HepG2 (cell line): ENCODE results near the gene SKP2. TPM values are rescaled to one million over a fixed set of nuclear protein-coding genes. Genes with fewer than 3 reads are reported as not detected.
A peak's percentile ranks its signal among the peaks of the same experiment; 100 is the strongest.

Experiments used
- ATAC-seq: fragments of 200-7000 bp; cut with Tn5 transposase; 3 replicates; pipeline ENCODE4 v1.9.1; 2020; ENCODE audit warnings: mild to moderate bottlenecking, moderate library complexity
- BruUV-seq: library from RNA; stranded (reverse); fragments of 400-500 nt; replicated peaks from 2 replicates; lab custom pipeline; 2021; lab: Mats Ljungman, UMichigan
- CTCF ChIA-PET: fragments of 300-600 bp; formaldehyde crosslinking; extraction: SDS; loops from one replicate; lab custom pipeline; 2021; ENCODE audit warnings: low total read pairs, inconsistent platforms, low intra/inter-chr PET ratio; lab: Yijun Ruan, JAX
- POLR2A ChIA-PET: fragments of 350-600 bp; sonication (Branson Sonifier 250); formaldehyde crosslinking; loops from one replicate; lab custom pipeline; 2020; ENCODE audit warnings: antibody characterized with exemption, inconsistent platforms; lab: Yijun Ruan, JAX
- DNase-seq: peaks from one replicate; pipeline ENCODE4 v3.0.0-alpha.2; 2015; ENCODE audit warnings: low spot score
- FAIRE-seq: peaks from 3 replicates; lab custom pipeline; 2011; peaks lifted over from hg19 to GRCh38; lab: Jason Lieb, UNC
- H2AFZ ChIP-seq: one replicate; pipeline ENCODE4 v1.6.1; 2011; ENCODE audit warnings: low read length, inconsistent platforms
- H3K27ac ChIP-seq: fragments of 300-600 bp; 3 replicates; pipeline ENCODE4 v1.8.0; 2011; ENCODE audit warnings: mixed run types, mild to moderate bottlenecking, mixed read lengths, low read length, inconsistent platforms; ENCODE audit not compliant: insufficient read depth; ENCODE audit errors: extremely low read length
- H3K27me3 ChIP-seq, 2 experiments: fragments of 200-600 bp in 1 of 2; 2 replicates in 1 of 2; 3 replicates in 1 of 2; pipeline versions ENCODE4 v1.6.0 to v1.8.0; 2011; ENCODE audit warnings: low read length in 2 of 2, mild to moderate bottlenecking in 2 of 2, moderate library complexity in 2 of 2, inconsistent platforms in 1 of 2; ENCODE audit not compliant: insufficient read depth in 2 of 2, control insufficient read depth in 1 of 2
- H3K36me3 ChIP-seq, 2 experiments: fragments of 200-600 bp in 1 of 2; replicated peaks in 1 of 2; 2 replicates in 1 of 2; 3 replicates in 1 of 2; pipeline versions ENCODE4 v1.5.1 to v1.8.0; 2011; ENCODE audit warnings: low read length in 2 of 2, inconsistent platforms in 1 of 2; ENCODE audit not compliant: insufficient read depth in 2 of 2, control insufficient read depth in 1 of 2
- H3K4me1 ChIP-seq: 2 replicates; pipeline ENCODE4 v1.5.1; 2012; ENCODE audit warnings: low read length, inconsistent platforms; ENCODE audit not compliant: insufficient read depth
- H3K4me2 ChIP-seq: 2 replicates; pipeline ENCODE4 v1.6.0; 2011; ENCODE audit warnings: low read depth, low read length, inconsistent platforms
- H3K4me3 ChIP-seq, 3 experiments: fragments of 200-600 bp in 1 of 3; sonication (generic), shearing (Covaris generic) in 1 of 3; replicated peaks in 1 of 3; 2 replicates each; pipeline ENCODE4 v1.5.1; 2011 to 2016; ENCODE audit warnings: low read length in 3 of 3, inconsistent platforms in 2 of 3, low read depth in 2 of 3, mild to moderate bottlenecking in 2 of 3, control low read depth in 1 of 3, mixed read lengths in 1 of 3; ENCODE audit not compliant: insufficient read depth in 1 of 3
- H3K79me2 ChIP-seq: one replicate; pipeline ENCODE4 v1.6.1; 2011; ENCODE audit warnings: low read length, inconsistent platforms; ENCODE audit not compliant: insufficient read depth
- H3K9ac ChIP-seq: 2 replicates; pipeline ENCODE4 v1.6.0; 2011; ENCODE audit warnings: mild to moderate bottlenecking, low read depth, low read length, inconsistent platforms; ENCODE audit not compliant: insufficient read depth
- H3K9me3 ChIP-seq: 2 replicates; pipeline ENCODE4 v1.5.1; 2012; ENCODE audit warnings: mild to moderate bottlenecking, low read length
- H4K20me1 ChIP-seq: 2 replicates; pipeline ENCODE4 v1.6.0; 2011; ENCODE audit warnings: inconsistent platforms, mild to moderate bottlenecking, low read length, moderate library complexity; ENCODE audit not compliant: insufficient read depth
- AHDC1 ChIP-seq: sonication (generic); formaldehyde crosslinking; IDR thresholded peaks from 2 replicates; pipeline ENCODE4 v1.5.1; 2020; ENCODE audit warnings: mild to moderate bottlenecking, missing genetic modification reagents, borderline replicate concordance
- ASH2L ChIP-seq: fragments of 300-600, 200-600 bp; sonication (generic); IDR thresholded peaks from 2 replicates; pipeline ENCODE4 v1.7.0; 2017; ENCODE audit warnings: low read depth, mild to moderate bottlenecking, moderate library complexity, mixed read lengths, low read length; ENCODE audit not compliant: insufficient read length
- FOXA1 ChIP-seq, 2 experiments: fragments of 450-650 bp in 1 of 2; sonication (generic) in 1 of 2; formaldehyde crosslinking in 1 of 2; IDR thresholded peaks; 2 replicates each; pipeline versions ENCODE4 v1.4.0 to v1.6.1; 2016 to 2020; ENCODE audit warnings: missing genetic modification reagents in 1 of 2
- FOXO1 ChIP-seq: sonication (generic); formaldehyde crosslinking; IDR thresholded peaks from 2 replicates; pipeline ENCODE4 v1.4.0; 2020; ENCODE audit warnings: missing genetic modification reagents
- GATAD1 ChIP-seq: IDR thresholded peaks from 2 replicates; pipeline ENCODE4 v1.6.1; 2016; ENCODE audit warnings: missing genetic modification reagents, missing compliant biosample characterization
- HDAC1 ChIP-seq: sonication (generic); formaldehyde crosslinking; IDR thresholded peaks from 2 replicates; pipeline ENCODE4 v1.5.1; 2020; ENCODE audit warnings: mild to moderate bottlenecking, missing genetic modification reagents
- KDM5B ChIP-seq: sonication (generic); formaldehyde crosslinking; IDR thresholded peaks from 2 replicates; pipeline ENCODE4 v1.4.0; 2020; ENCODE audit warnings: missing genetic modification reagents, mild to moderate bottlenecking, borderline replicate concordance
- NFIC ChIP-seq: IDR thresholded peaks from 2 replicates; pipeline ENCODE4 v1.6.1; 2012; ENCODE audit warnings: mild to moderate bottlenecking, low read length, inconsistent platforms
- NFKBIZ ChIP-seq: IDR thresholded peaks from 2 replicates; pipeline ENCODE4 v1.6.1; 2018; ENCODE audit warnings: missing genetic modification reagents, missing compliant biosample characterization
- PATZ1 ChIP-seq: sonication (generic); formaldehyde crosslinking; IDR thresholded peaks from 2 replicates; pipeline ENCODE4 v1.4.0; 2020; ENCODE audit warnings: missing genetic modification reagents
- RCOR2 ChIP-seq: IDR thresholded peaks from 2 replicates; pipeline ENCODE4 v1.6.1; 2016; ENCODE audit warnings: missing biosample characterization, missing genetic modification reagents
- THAP11 ChIP-seq: IDR thresholded peaks from 2 replicates; pipeline ENCODE4 v1.6.1; 2016; ENCODE audit warnings: missing biosample characterization, missing genetic modification reagents
- ZNF124 ChIP-seq: sonication (generic); formaldehyde crosslinking; IDR thresholded peaks from 2 replicates; pipeline ENCODE4 v1.4.0; 2020; ENCODE audit warnings: missing genetic modification reagents
- ZNF460 ChIP-seq: sonication (generic); formaldehyde crosslinking; IDR thresholded peaks from 2 replicates; pipeline ENCODE4 v1.5.1; 2020; ENCODE audit warnings: missing genetic modification reagents, mild to moderate bottlenecking, borderline replicate concordance
- ZNF816 ChIP-seq: sonication (generic); formaldehyde crosslinking; IDR thresholded peaks from 2 replicates; pipeline ENCODE4 v1.8.0; 2022; ENCODE audit warnings: missing genetic modification reagents, mild to moderate bottlenecking, borderline replicate concordance
- ZNF850 ChIP-seq: sonication (generic); formaldehyde crosslinking; conservative IDR thresholded peaks from 2 replicates; pipeline ENCODE4 v1.9.0; 2021; ENCODE audit warnings: mild to moderate bottlenecking, missing genetic modification reagents
- WGBS: methylation state at CpG from one replicate; pipeline ENCODE4 v1.1.6; 2017; ENCODE audit warnings: low lambda C conversion rate; 5-methylcytosine and 5-hydroxymethylcytosine counted together
- in situ Hi-C: cut with HindIII; loops from 2 replicates; pipeline ENCODE4 v1.10.0; 2017; ENCODE audit warnings: low pct_unique_long_range_greater_than_20kb; ENCODE audit not compliant: extremely low pct_ligation_motif_present
- intact Hi-C: fragments of 100-400 bp; cut with micrococcal nuclease; formaldehyde crosslinking; loops from one replicate; pipeline ENCODE4 v1.10.0; 2022; ENCODE audit not compliant: unreplicated experiment
- polyA plus RNA-seq, 8 experiments: library from polyadenylated mRNA; depleted of rRNA in 3 of 8; stranded (reverse) in 7 of 8; unstranded in 1 of 8; fragments of >200 nt; fragmentation: Illumina TruSeq in 4 of 8; extraction: Trizol in 4 of 8; gene quantifications; 2 replicates each; pipeline versions ENCODE4 v1.2.1 to v1.2.3, GENCODE V29; 2011 to 2016; ENCODE audit warnings: low read depth in 4 of 8, missing spikeins in 1 of 8, mixed read lengths in 1 of 8; ENCODE audit not compliant: insufficient read depth in 1 of 8
- total RNA-seq, 5 experiments: library from RNA; depleted of rRNA; stranded (reverse); fragments of >200 nt; fragmentation: Illumina TruSeq; extraction: Trizol; gene quantifications; 2 replicates each; pipeline ENCODE4 v1.2.3, GENCODE V29; 2016; ENCODE audit warnings: low read depth in 1 of 5

SKP2 gene
- total and polyA plus RNA-seq, 2 of the 13 experiments (the other 11 are each of a cell fraction or from before 2014, with no cell fraction given): 29.6 to 84.1 TPM

GRCh38 chr5:36180556-36181350, 28.8 kb downstream of the SKP2 start:
- Histone ChIP-seq H3K27ac (peak overlapping the region; percentile 80), H3K4me1 (peaks cover 47% of the 10 kb centered on the region), H3K27me3 (no peaks in the 10 kb centered on the region), H3K9me3 (no peaks in the 10 kb centered on the region), H2AFZ (no peak overlapping the region), H4K20me1 (no peaks in the 10 kb centered on the region), H3K4me2 (peak overlapping the region; percentile 60), H3K4me3 (peak overlapping the region in 1 of 3 experiments; percentile 21; a peak in 1 of 6 replicates), H3K79me2 (no peaks in the 10 kb centered on the region), H3K9ac (no peak overlapping the region; the same call in 1 of the 2 replicates), H3K36me3 (peaks cover 0 to 15% of the 10 kb centered on the region in 2 experiments; a peak in 3 of 5 replicates)
- CTCF ChIA-PET: no interaction called here
- DNase-seq (peak; percentile 88), FAIRE-seq (peak; percentile 80), ATAC-seq (peak; percentile 93)
- in situ Hi-C loops (no loop called here), intact Hi-C loops (loop anchor here (1.0 to 5.0 kb wide), 3 partner anchors 27 to 103 kb away; no protein-coding TSS in a partner anchor)
- POLR2A ChIA-PET: interaction anchor here (0.9 to 3.6 kb wide), 4 partner anchors 27 to 60 kb away, joined by 3 to 34 read pairs (median 10); partner anchors contain the start of gene NADK2
- BruUV-seq: no TSS peak
- WGBS: 6% methylated on average over 2 of the region's 2 CpGs
- TF ChIP-seq FOXO1: peak; percentile 47; the same call in 1 of the 2 replicates
- peak; percentile 69; the same call in 1 of the 2 replicates for TF ChIP-seq ZNF816 (CRISPR knock-in tag)
- peak; percentile 54; the same call in 1 of the 2 replicates for TF ChIP-seq NFKBIZ (CRISPR knock-in tag)
- peak; percentile 99 for TF ChIP-seq NFIC
- peak; percentile 32; the same call in 1 of the 2 replicates for TF ChIP-seq GATAD1
- peak; percentile 90 for TF ChIP-seq FOXA1 (IDR thresholded peaks at IDR 0.05)
- peak; percentile 83 for TF ChIP-seq FOXA1 (CRISPR knock-in tag; IDR thresholded peaks at IDR 0.05)
- TF ChIP-seq AHDC1 (CRISPR knock-in tag): peak; percentile 97; the same call in 1 of the 2 replicates
- TF ChIP-seq HDAC1 (CRISPR knock-in tag): peak; percentile 87
- peak; percentile 63; the same call in 1 of the 2 replicates for TF ChIP-seq RCOR2 (CRISPR knock-in tag)
- TF ChIP-seq ZNF850 (CRISPR knock-in tag): no peak
- peak; percentile 69 for TF ChIP-seq THAP11 (CRISPR knock-in tag)
- peak; percentile 93 for TF ChIP-seq ASH2L
- no peak for TF ChIP-seq KDM5B (CRISPR knock-in tag)
- peak; percentile 82; the same call in 1 of the 2 replicates for TF ChIP-seq ZNF124 (CRISPR knock-in tag)
- peak; percentile 19; the same call in 1 of the 2 replicates for TF ChIP-seq ZNF460
- 0 out of 2 replicates have a peak, but pooled peaks have one; percentile 23 for TF ChIP-seq PATZ1 (CRISPR knock-in tag)
